Heart left ventricle (tissue), 16 donors: ENCODE results near the gene KLHL6. TPM values are rescaled to one million over a fixed set of nuclear protein-coding genes. Genes with fewer than 3 reads are reported as not detected.

Source experiments
- ATAC-seq, 4 donors: fragments of 200-7000 bp; cut with Tn5 transposase; one replicate each; pipeline ENCODE4 v1.9.1; 2020 to 2022; ENCODE audit warnings: moderate library complexity in 4 of 4, mild to moderate bottlenecking in 3 of 4, moderate number of reproducible peaks in 1 of 4
- DNase-seq, 5 donors: peaks; one replicate each; pipeline ENCODE4 v3.0.0-alpha.2; 2020
- H3K27ac ChIP-seq, 12 donors: fragments of 200-600 bp; sonication (generic) in 4 of 12; one replicate each; pipeline versions ENCODE4 v1.5.0 to v1.8.0; 2016 to 2022; ENCODE audit warnings: mild to moderate bottlenecking in 2 of 12
- H3K27me3 ChIP-seq, 9 donors: fragments of 200-600 bp; sonication (generic) in 2 of 9; one replicate each; pipeline versions ENCODE4 v1.5.1 to v1.8.0; 2016 to 2022; ENCODE audit warnings: mild to moderate bottlenecking in 3 of 9
- H3K36me3 ChIP-seq, 9 donors: fragments of 200-600 bp; sonication (generic) in 2 of 9; one replicate each; pipeline versions ENCODE4 v1.5.0 to v1.8.0; 2018 to 2022; ENCODE audit warnings: mild to moderate bottlenecking in 2 of 9
- H3K4me1 ChIP-seq, 12 donors: fragments of 200-600 bp; sonication (generic) in 4 of 12; one replicate each; pipeline versions ENCODE4 v1.5.0 to v1.8.0; 2016 to 2022; ENCODE audit warnings: mild to moderate bottlenecking in 3 of 12
- H3K4me3 ChIP-seq, 12 donors: fragments of 200-600 bp; sonication (generic) in 4 of 12; one replicate each; pipeline versions ENCODE4 v1.5.0 to v1.8.0; 2017 to 2022; ENCODE audit warnings: mild to moderate bottlenecking in 9 of 12, moderate library complexity in 4 of 12
- H3K9me3 ChIP-seq, 12 donors: fragments of 200-600 bp; sonication (generic) in 4 of 12; one replicate each; pipeline versions ENCODE4 v1.5.0 to v1.8.0; 2016 to 2022; ENCODE audit warnings: mild to moderate bottlenecking in 1 of 12
- POLR2A ChIP-seq, 2 donors: fragments of 450-650 bp; IDR thresholded peaks; one replicate each; pipeline ENCODE4 v1.6.1; 2017; ENCODE audit warnings: antibody characterized with exemption in 2 of 2, mild to moderate bottlenecking in 2 of 2, moderate library complexity in 2 of 2
- WGBS, 4 donors: extraction: QIAGEN DNeasy Blood & Tissue Kit in 2 of 4; methylation state at CpG; one replicate each; pipeline versions ENCODE4 v1.1.5 to v1.1.7; 2013 to 2018; 5-methylcytosine and 5-hydroxymethylcytosine counted together
- intact Hi-C, 10 donors: fragments of 100-400 bp; cut with DNase I; formaldehyde crosslinking; loops; one replicate each; pipeline versions ENCODE4 v1.11.1 to v1.14.2; 2022
- polyA plus RNA-seq, 2 donors: library from polyadenylated mRNA; stranded (reverse); fragments of 200-250 nt; gene quantifications; one replicate each; pipeline ENCODE4 v1.2.3, GENCODE V29; 2013
- total RNA-seq, 9 donors: library from RNA; depleted of rRNA in 2 of 9; stranded (reverse); fragments of >200 nt in 2 of 9; fragmentation: NEBNext Ultra II Directional in 3 of 9; extraction: Animal tissue kit (Norgen Biotek cat#: 25700) in 3 of 9; gene quantifications; one replicate each; pipeline versions ENCODE4 v1.1.0 to v1.2.4, GENCODE V29; 2016 to 2023
- TF ChIP-seq, protein P1 (sequence below), 12 donors: fragments of 200-600 bp; sonication (generic) in 4 of 12; IDR thresholded peaks; one replicate each; pipeline versions ENCODE4 v1.5.0 to v1.8.0; 2018 to 2022; ENCODE audit warnings: antibody characterized with exemption in 12 of 12, mild to moderate bottlenecking in 5 of 12
- donor health status: ischemic (EF 13 %, LVEDD 7.1; RV severe dilation, severe dysfunction).
- donor health status: healthy with polysubstance abuse.
- donor health status: DM: no; HTN: yes; CAD: no.
- donor health status: DM: no; HTN: no; CAD: no.
- donor health status: ischemic (EF 25% LVEDD 6.9; RV normal size, moderate dysfunction).
- donor health status: ischemic (EF 25% LVEDD 5.7; RV mildly dilated, moderate dysfunction).
- donor health status: healthy.
- donor health status: DM: yes; HTN: yes; CAD: no.
- donor health status: ischemic (EF 35%, LVEDD 5.7; RV mildly dilated, moderate dysfunction).
- donor health status: nonischemic (EF 11% LVEDD 7.7; RV severe dilation, severe dysfunction).
- donor health status: DM: yes; HTN: yes; CAD: no.
- donor health status: PGD.
- donor health status: ischemic (EF 29% LVEDD 5.4; RV normal size, mild dysfunction).
- donor health status: nonischemic (EF 23%, LVEDD 6.1; RV moderate dilation, normal function).

Gene KLHL6
- total and polyA plus RNA-seq, 11 donors = 0.46 to 8.1 (median 0.83) TPM

DNA sequence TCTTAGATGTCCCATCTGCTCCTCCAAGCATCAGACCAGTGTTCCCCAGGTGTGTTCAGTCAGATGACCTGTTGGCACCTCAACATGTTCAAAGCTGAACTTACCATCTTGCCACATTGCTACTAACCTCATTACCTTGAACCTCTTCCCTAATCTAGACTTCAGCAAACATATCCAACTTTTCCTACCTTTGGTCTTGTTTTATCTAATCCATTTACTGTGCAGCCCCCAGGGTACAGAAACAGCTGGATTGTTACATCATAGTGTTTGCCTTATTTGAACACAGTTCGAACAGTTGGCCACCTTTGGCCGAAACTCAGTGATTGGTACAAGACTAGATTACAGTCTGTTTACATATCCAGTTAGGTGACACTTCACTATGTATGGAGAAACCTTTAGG is 91.0 kb downstream of the KLHL6 start:
- TF ChIP-seq, protein P1, sequence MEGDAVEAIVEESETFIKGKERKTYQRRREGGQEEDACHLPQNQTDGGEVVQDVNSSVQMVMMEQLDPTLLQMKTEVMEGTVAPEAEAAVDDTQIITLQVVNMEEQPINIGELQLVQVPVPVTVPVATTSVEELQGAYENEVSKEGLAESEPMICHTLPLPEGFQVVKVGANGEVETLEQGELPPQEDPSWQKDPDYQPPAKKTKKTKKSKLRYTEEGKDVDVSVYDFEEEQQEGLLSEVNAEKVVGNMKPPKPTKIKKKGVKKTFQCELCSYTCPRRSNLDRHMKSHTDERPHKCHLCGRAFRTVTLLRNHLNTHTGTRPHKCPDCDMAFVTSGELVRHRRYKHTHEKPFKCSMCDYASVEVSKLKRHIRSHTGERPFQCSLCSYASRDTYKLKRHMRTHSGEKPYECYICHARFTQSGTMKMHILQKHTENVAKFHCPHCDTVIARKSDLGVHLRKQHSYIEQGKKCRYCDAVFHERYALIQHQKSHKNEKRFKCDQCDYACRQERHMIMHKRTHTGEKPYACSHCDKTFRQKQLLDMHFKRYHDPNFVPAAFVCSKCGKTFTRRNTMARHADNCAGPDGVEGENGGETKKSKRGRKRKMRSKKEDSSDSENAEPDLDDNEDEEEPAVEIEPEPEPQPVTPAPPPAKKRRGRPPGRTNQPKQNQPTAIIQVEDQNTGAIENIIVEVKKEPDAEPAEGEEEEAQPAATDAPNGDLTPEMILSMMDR (IDR thresholded peaks at IDR 0.05) = no peak
- H3K4me1 ChIP-seq = peaks cover 0 to 8% (median 0%) of the 10 kb centered on the region in 12 donors
- DNase-seq (no peak), ATAC-seq (no peak)
- H3K4me3 ChIP-seq = no peak overlapping the region
- intact Hi-C loops = loop anchor here in 1 of 10 donors (10.0 kb wide), 1 partner anchor 300 kb away; no protein-coding TSS in a partner anchor
- no peaks in the 10 kb centered on the region for H3K9me3 ChIP-seq
- WGBS, 4 donors = 80 to 87% (median 84%) methylated on average over 2 of the region's 2 CpGs
- H3K36me3 ChIP-seq = no peaks in the 10 kb centered on the region
- no peaks in the 10 kb centered on the region for H3K27me3 ChIP-seq
- no peak overlapping the region for H3K27ac ChIP-seq

GRCh38 chr3:183460081-183461055 is 95.1 kb downstream of the KLHL6 start:
- Histone ChIP-seq H3K4me1 (no peaks in the 10 kb centered on the region), H3K36me3 (peaks cover 0 to 18% (median 7%) of the 10 kb centered on the region in 9 donors), H3K9me3 (no peaks in the 10 kb centered on the region), H3K4me3 (no peak overlapping the region), H3K27me3 (no peaks in the 10 kb centered on the region), H3K27ac (no peak overlapping the region)
- 83 to 88% (median 86%) methylated on average over 7 of the region's 7 CpGs for WGBS, 4 donors
- intact Hi-C loops = loop anchor here in 1 of 10 donors (10.0 kb wide), 1 partner anchor 304 kb away; no protein-coding TSS in a partner anchor
- ATAC-seq = no peak
- TF ChIP-seq, protein P1 (IDR thresholded peaks at IDR 0.05) = no peak
- TF ChIP-seq POLR2A (IDR thresholded peaks at IDR 0.05) = no peak
- no peak for DNase-seq

DNA sequence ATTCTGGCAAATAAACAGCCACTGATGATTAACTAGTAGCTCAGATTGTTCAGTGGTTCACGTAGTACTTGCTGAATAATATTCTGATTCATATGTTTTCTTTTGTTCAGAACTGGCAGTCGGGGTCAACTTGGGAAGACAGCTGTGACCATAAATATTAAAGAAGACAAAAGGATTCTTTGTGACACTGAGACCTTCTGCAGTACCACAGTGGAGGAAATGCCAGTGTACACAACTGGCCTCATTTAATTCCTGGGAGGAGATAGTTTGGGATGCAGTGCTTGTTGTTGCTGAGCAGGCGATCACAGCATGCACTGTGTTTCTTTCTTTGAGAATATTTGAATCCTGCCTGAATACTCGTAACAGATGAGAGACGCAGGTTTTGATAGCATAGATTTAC is 100.4 kb downstream of the KLHL6 start:
- Histone ChIP-seq H3K4me1 (peaks cover 0 to 11% (median 2%) of the 10 kb centered on the region in 12 donors), H3K36me3 (peaks cover 0 to 56% (median 31%) of the 10 kb centered on the region in 9 donors), H3K9me3 (no peaks in the 10 kb centered on the region), H3K27ac (peak overlapping the region in 1 of 12 donors; percentile 66), H3K27me3 (no peaks in the 10 kb centered on the region), H3K4me3 (no peak overlapping the region)
- WGBS, 4 donors = 83 to 90% (median 85%) methylated on average over 5 of the region's 5 CpGs
- no peak for DNase-seq
- TF ChIP-seq POLR2A (IDR thresholded peaks at IDR 0.05) = no peak
- TF ChIP-seq, protein P1 (IDR thresholded peaks at IDR 0.05) = no peak
- intact Hi-C loops = no loop called here
- no peak for ATAC-seq

DNA sequence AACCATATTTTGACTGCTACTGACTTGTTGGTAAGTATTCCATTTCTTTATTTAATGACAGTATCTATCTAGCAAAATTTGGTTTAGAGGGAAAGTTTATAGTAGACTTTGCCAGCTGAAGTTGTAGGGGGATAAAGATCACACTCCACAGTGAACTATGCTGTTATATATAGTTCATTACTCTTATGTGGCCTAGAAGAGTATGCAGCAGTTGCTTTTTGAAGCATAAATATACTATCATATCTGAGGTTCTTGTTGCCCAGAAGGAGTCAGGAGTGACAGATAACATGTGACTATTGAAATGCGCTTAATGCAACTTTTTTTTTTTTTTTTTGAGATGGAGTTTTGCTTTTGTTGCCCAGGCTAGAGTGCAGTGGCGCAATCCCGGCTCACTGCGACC is 101.4 kb downstream of the KLHL6 start:
- H3K36me3 ChIP-seq = peaks cover 0 to 56% (median 31%) of the 10 kb centered on the region in 9 donors
- ATAC-seq = peak in 3 of 4 donors; percentile 44 to 67 (median 59)

More for the DNA sequence above, 101.4 kb downstream of the KLHL6 start:
- H3K4me3 ChIP-seq = no peak overlapping the region
- 66 to 83% (median 73%) methylated on average over 4 of the region's 4 CpGs for WGBS, 4 donors
- H3K9me3 ChIP-seq = no peaks in the 10 kb centered on the region
- DNase-seq = no peak
- H3K27me3 ChIP-seq = no peaks in the 10 kb centered on the region
- H3K27ac ChIP-seq = peak overlapping the region in 7 of 12 donors; percentile 3 to 67 (median 51)
- intact Hi-C loops = no loop called here
- TF ChIP-seq, protein P1 (IDR thresholded peaks at IDR 0.05) = no peak
- TF ChIP-seq POLR2A (IDR thresholded peaks at IDR 0.05) = no peak
- H3K4me1 ChIP-seq = peaks cover 0 to 19% (median 12%) of the 10 kb centered on the region in 12 donors
